GM19455 (cell line): ENCODE measurements around the gene TGIF2.
"Not testable (repeated sequence)": the region's sequence is repeated elsewhere in the genome, so short reads cannot be mapped to it uniquely, and the experiment has no call there.

ENCODE experiments used
- ATAC-seq: cut with Tn5 transposase; IDR thresholded peaks from one replicate; pipeline ENCODE4 v1.9.1; 2021; ENCODE audit not compliant: unreplicated experiment

The TGIF2 gene

DNA sequence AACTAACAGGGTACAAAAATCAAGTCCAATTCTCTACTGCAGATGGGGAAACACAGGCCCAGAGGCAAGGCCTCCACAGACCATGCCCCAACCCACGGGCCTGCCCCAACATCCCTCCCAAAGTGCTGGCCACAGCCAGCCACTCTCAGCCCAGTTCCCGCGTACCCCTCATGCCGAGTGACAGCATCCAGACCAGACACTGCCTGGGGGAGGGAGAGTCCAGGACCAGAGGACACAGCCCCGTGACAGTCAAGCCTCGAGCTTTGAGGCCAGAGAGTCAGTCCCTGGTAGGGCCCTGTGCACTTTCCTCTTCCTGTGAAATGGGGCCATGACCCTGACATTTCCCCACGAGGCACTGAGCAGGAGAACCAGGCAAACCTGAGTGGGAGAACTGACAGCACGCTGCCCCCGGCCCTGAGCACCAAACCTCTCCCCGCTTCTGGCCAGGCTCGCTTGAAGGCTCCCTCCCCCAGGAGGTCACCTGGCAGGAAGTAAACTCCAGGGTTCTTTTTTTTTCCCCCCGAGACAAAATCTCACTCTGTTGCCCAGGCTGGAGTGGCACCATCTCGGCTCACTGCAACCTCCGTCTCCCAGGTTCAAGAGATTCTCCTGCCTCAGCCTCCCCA lies 27.2 kb upstream of the TGIF2 start:
- ATAC-seq: no peak

DNA sequence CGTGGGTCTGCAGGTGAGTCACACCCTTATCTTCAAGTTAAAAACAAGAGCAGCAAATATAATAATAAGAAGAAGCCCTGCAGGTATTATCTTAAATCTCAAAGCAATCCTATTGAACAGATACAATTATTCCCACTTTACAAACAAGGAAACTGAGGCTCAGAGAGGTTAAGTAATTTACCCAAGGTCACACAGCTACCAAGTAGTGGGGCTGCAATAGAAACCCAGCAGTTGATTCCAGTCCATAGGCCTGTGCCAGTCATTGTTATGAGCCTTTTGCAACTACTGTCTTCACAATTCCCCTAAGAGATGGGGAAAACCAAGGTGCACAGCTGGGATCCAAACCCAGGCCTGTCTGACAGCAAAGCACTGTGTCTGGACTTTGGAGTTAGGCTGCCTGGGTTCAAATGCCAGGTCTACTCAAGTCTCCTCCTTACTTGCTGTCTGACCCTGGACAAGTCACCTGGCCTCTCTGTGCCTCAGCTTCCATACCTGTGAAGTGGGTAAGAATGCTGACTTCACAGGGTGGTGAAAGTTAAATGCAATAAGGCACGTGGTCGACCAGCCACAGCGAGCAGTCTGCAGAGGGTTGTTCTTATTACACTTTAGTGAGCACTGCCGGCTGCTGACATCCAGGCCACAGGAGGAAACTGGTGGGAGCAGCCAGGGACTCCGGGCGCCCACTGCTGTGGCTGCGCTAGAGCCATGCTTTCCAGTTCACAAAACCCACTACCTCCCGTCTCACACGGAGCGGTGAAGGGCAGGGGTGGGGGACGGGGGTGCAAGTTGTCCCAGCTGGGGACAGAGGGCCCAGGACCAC lies 26.0 kb upstream of the TGIF2 start:
- ATAC-seq: no peak

DNA sequence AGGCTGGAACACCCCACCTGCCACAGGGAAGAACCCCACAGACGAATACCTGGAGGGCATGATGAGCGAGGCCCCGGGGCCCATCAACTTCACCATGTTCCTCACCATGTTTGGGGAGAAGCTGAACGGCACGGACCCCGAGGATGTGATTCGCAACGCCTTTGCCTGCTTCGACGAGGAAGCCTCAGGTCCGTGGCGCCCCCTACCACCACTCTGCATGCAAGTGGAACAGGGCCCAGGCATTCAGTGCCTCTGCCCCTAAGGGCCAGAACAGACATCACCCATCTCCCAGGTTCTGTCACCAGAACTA lies 25.4 kb upstream of the TGIF2 start:
- ATAC-seq: no peak

DNA sequence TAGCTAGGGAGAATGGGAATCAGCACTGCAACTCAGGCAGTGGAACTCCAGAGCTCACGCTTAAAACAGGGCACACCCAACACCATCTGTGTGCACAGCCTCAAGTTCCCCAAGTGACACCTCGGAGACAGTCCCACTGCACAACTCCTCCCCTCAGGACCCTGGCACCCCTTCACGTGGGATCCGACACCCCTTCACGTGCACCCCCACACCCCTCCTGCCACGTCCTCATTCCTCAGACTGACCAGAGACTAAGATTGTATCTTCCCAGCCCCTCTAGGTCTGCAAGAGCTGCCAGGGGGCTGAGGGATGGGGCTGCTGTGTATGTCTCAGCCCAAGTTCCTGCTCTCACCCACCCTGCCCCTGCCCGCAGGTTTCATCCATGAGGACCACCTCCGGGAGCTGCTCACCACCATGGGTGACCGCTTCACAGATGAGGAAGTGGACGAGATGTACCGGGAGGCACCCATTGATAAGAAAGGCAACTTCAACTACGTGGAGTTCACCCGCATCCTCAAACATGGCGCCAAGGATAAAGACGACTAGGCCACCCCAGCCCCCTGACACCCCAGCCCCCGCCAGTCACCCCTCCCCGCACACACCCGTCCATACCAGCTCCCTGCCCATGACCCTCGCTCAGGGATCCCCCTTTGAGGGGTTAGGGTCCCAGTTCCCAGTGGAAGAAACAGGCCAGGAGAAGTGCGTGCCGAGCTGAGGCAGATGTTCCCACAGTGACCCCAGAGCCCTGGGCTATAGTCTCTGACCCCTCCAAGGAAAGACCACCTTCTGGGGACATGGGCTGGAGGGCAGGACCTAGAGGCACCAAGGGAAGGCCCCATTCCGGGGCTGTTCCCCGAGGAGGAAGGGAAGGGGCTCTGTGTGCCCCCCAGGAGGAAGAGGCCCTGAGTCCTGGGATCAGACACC lies 24.4 kb upstream of the TGIF2 start:
- no peak for ATAC-seq

DNA sequence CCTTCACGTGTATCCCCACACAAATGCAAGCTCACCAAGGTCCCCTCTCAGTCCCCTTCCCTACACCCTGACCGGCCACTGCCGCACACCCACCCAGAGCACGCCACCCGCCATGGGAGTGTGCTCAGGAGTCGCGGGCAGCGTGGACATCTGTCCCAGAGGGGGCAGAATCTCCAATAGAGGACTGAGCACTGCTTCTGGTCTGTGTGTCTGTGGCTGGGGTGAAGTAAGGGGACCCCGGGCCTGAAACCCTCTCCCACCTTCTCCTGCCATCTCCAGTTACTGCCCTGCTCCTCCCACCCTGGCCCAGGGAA lies 23.8 kb upstream of the TGIF2 start:
- no peak for ATAC-seq

DNA sequence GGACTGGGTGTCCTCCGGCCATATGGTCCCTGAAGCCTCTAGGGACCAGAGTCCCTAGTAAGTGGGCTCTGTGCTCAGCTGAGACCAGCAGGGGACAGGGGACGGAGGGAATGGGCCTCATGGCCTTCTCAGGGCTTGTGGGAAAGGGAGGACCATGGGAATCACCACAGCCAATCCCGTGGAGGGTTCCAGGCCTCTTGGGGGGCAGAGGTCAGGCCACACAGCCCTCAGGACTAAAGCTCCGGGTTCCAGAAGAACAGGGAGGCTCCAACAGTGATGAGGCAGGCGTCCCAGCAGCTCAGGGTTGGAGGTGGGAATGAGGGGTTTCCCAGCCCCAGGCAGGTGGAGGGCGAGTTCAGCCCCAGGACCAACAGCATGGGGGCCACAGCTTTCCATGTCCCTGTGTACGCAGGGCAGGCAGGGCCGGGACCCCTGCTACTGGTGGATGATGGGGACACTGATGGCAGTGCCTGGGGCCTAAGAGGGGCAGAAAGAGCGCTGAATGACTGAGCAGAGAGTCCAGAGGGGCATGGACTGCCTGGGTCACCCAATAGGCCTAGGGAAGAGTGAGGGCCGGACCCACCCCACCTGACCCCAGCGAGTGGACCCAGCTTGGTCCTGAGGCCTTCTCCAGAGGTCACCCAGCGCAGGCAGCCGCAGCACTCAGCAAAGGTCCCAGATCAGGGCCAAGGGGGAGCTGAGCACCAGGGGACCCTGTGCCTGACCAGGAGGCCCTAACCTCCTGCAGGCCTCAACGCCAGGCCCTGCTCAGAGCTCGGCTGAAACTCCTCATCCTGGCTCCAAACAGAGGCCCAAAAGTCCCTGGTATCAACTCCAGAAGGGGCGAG lies 23.2 kb upstream of the TGIF2 start:
- no peak for ATAC-seq

DNA sequence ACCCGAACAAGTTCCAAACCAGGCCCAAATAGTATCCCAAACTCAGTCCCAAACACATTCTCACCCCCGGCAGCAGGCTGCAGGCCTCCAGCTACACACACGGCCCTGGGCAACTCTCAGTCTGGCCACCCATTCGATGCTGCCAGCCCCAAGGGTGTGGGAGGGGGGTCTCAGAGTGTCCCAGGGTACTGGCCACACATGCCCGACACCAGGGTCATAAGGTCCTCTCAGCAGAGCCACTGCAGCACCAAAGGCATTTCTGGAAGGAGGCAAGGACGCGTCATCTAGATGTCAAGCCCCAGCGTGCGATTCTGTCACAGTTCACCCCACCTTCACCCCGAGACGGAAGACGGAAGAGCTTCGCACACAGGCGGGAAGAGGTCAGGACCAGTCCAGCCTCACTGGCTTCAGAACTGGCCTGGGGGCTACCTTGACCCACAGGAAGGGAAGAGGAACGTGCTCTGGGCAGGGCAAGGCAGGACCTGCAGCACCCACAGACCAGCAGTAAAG lies 22.6 kb upstream of the TGIF2 start:
- ATAC-seq: no peak

DNA sequence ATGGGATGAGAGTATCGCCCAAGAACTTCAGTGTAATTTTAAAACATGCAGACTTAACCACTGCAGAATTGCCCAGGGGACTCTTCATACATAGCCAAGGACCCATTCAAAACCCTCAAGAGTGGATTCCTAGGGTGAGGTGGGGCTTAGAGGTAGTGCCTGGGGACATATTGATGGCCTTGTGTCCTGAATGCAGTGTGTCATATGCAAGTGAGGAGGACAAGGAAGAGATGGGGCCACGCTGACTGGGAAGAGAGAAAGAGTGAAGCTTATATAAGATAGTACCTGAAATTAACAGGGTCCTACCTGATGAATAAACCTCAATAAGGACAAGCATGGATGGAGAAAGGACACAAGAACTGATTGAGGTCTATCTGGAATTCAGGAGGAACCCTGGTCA lies 18.1 kb upstream of the TGIF2 start:
- no peak for ATAC-seq

DNA sequence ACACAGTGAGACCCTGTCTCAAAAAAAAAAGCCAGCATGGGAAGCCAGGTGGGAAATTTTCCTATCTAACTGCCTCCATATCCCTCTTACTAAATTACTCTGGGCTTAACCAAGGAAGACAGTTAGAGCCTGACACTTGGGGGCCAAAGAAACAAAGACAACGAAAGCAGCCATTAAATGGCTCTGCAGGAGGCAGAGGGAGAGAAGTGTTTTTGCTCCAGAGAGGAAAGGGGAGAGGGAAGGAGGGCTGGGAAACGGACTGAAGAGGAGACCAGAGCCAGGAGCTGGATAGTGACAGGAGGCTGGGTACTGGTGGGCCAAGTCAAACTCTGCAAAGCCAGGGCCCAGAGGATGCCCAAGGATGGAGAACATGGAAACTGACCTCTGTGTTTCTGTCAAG lies 10.7 kb upstream of the TGIF2 start:
- ATAC-seq: no peak

DNA sequence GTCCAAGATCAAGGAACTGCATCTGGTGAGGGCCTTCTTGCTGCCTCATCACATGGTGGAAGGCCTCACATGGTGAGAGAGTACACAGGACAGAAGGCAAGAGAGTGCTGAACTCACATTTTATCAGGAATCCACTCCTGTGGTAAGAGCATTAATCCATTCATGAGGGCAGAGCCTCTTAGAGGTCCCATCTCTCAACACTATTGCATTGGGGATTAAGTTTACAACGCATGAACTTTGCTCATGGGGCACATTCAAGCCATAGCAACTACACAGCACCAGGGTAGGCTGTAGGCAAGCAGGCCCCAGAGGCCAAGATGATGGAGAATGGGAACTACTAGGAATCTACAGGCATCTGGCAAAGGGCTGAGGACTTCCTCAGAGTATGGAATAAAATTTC lies 10.0 kb upstream of the TGIF2 start:
- ATAC-seq: no peak

DNA sequence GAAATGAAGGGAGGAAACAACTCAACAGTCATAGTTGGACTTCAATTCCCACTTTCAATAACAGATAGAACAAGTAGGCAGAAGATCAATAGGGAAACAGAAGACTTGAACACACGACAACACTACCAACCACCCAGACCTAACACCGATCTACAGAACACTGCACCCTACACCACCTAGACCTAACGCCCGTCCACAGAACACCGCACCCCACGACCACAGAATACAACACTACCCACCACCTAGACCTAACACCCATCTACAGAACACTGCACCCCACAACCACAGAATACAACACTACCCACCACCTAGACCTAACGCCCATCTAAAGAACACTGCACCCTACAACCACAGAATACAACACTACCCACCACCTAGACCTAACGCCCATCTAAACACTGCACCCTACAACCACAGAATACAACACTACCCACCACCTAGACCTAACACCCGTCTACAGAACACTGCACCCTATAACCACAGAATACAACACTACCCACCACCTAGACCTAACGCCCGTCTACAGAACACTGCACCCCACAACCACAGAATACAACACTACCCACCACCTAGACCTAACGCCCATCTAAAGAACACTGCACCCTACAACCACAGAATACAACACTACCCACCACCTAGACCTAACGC lies 9.2 kb upstream of the TGIF2 start:
- ATAC-seq: not testable (repeated sequence)

DNA sequence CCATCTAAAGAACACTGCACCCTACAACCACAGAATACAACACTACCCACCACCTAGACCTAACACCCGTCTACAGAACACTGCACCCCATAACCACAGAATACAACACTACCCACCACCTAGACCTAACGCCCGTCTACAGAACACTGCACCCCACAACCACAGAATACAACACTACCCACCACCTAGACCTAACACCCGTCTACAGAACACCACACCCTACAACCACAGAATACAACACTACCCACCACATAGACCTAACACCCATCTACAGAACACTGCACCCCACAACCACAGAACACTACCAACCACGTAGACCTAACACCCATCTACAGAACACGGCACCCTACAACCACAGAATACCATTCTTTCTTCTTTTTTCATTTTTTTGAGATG lies 8.7 kb upstream of the TGIF2 start:
- ATAC-seq: not testable (repeated sequence)

DNA sequence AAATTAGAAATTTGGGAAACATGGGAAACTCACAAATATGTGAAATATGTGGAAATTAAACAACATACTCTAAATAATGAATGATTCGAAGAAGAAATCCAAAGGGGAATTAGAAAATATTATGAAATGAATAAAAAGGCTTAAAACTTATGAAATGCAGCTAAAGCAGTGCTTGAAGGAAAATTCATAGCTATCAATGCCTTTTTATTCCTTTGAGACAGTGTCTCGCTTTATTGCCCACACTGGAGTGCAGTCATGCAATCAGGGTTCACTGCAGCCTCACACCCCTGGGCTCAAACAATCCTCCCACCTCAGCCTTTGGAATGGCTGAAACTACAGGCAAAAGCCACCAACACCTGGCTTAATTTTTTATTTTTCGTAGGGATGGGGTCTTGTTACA lies 7.9 kb upstream of the TGIF2 start:
- no peak for ATAC-seq

DNA sequence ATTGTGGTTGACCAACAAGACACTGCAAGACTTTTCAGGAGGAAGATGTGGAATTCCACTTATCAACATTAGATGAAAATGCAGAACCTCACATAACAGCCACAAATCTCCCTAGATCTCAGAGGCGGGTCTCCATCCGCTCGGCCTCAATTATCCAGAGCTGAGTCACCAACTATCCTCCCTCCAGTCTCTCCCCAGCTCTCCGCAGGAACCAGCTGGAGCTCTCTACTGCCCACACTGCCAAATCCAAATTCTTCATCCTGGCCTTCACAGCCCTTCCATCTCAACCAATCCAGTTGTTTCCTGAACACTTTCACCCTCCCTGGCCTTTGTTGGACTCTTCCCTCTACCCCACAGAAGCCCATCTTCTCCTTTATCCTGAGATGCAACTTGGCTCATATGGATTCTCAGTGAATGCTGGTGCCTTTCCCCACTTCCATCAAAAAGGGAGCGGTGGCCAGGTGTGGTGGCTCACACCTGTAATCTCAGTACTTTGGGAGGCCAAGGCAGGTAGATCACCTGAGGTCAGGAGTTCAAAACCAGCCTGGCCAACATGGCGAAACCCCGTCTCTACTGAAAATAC lies 3.5 kb upstream of the TGIF2 start:
- ATAC-seq: no peak

DNA sequence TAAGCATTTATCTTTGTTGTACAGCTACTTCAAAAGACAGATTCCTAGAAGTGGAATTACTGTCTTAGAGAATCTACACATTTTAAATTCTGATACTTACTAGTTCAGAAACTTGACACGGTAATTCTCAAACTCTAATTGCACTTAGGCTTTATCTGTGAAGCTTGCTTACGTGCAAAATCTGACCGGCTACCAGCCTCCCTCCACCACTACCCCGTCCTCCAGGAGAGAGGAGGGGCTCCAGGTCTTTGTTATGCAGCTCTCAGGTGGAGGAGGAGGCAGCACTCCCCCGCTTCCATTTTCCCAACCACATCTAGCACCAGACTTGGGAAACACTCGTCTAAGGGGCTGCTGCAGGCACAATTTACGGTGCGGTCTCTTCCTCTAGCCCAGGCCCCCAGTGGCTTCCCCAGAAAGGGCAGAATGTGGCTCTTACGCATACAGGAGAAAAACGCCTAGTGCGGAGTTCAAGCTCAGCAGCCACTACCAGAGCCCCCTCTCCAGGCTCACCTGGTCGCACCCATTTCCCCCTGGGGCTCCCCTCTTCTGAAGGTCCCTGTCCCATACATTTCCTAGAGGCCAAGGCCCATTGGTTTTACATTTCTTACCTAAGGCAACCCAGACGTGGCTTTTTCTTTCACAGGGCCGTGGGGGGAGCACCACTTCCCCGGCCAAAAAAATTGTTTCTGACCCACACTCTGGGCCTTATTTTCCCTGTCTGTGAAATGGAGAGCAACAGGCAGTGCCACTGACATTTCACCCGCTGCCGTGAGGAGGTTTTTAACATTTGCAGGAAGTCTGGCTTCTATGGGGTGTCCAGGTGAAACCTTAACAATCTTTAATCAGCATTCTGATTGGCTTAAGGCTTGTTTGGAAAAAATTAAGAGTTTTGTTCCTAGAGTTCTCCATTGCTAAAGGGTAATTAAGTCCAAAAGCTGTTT lies 1.6 kb upstream of the TGIF2 start:
- ATAC-seq: no peak

DNA sequence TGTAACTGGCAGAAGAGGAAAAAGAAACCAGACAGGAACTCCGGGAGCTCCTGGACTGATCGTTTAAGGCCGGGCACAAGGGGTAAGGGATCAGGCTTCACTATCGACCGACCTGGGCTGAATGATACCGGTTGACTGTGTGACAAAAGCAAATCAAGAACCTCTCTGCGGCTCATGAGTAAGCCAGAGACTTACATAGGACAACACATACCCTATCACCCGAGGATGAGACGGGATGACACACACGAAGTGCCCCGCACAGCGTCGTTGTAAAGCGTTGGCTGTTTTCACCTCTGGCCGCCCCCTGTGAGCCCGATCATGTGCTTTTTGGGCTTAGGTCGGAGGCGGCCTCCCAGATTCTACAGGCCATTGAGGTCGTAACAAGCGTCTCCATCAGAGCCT lies 695 bp upstream of the TGIF2 start:
- ATAC-seq: no peak

DNA sequence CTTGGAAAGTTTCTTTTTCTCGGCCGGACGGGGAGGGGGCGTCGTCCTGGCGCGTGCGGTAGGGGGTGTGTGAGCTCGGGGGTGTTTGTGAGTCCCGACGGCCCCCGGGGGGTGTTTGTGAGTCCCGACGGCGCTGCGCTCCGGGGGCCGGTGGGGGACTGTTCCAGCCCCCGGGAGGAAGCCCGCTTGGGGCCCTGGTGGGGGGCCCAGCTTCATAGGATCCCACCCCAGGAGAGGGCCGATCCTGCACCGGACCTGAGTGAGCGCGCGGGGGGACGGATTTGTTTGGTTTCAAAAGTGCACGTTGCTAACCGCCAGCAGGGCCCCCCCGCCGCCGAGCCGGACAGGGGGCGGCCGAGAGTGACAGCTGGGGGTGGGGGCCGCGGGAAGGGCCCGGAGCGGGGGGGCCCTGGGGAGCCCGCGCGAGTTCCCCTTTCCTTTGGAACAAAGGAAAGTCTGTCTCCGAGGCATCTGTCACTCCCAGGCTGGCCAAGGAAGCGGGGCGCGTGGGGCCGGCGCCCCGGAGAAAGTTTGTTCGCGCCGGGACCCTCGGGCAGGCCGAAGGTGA lies 485 bp downstream of the TGIF2 start:
- no peak for ATAC-seq

DNA sequence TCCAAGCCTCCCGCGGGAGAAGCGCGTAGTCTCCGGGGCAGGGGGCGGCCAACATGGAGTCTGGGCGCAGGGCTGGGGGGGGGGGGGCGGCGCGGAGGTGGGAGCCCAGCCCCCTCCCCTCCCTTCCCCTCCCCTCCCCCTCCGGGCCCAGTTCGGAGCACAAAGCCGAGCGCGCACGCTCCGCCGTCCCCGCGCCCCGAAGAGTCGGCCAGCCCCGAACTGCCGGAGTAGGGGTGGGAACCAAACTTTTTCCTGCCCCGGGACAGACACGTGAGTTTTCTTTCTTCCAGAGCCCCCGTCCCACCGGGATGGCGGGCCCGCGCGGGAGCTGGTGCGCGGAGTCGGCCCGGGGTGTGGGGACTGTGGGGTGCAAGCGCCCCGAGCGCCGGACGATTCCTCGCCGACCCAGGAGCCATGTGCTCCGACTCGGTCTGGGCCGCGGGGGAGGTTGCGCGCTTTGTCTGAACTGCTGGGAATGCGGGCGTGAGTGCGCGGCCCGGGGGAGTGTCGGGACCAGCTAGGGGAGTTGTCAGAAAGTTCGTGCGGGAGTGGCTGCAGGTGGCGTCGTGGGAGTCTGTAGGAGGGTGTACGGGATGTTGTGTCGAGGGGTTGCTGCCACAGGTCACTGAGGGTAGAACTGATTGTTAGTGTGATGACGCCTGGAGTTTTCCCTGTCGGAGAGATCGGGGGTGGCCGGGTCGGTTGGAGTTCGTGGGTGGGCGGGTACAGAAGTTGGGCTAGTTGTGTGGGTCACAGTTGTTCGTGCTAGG lies 1.2 kb downstream of the TGIF2 start:
- no peak for ATAC-seq
